ENCODE measurements around the gene DIPK1A.
A peak's percentile ranks its signal among the peaks of the same experiment; 100 is the strongest.

Gene DIPK1A

DNA sequence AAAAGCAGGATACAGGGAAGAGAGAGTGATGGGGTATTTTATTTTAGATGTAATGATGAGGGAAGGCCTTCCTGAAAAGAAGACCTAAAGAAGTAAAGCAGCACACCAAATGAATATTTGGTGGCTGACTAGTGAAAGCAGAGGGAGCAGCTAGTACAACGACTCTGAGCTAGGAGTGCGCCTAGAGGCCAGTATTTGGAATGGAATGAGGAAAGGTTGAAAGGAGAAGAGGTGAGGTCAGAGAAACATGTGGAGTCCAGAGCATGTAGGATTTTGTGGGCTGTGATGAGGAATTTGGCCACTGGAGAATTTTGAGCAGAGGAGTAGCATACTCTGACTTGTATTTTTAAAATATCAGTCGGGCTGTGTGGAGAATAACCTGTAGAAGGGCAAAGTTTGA lies 141.2 kb downstream of the DIPK1A start:
- no peak for DNase-seq (ENCODE audit: low read depth)
- no peak overlapping the region for H3K4me3 ChIP-seq (ENCODE audit: low read depth, low read length)
- no peak for TF ChIP-seq POLR2A (IDR thresholded peaks at IDR 0.05; ENCODE audit: extremely low read depth, insufficient read length)
- no peak for TF ChIP-seq MYC (IDR thresholded peaks at IDR 0.05; ENCODE audit: low read depth, low read length)
- TF ChIP-seq, protein P1, sequence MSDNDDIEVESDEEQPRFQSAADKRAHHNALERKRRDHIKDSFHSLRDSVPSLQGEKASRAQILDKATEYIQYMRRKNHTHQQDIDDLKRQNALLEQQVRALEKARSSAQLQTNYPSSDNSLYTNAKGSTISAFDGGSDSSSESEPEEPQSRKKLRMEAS (IDR thresholded peaks at IDR 0.05; ENCODE audit: low read depth, low read length) = no peak
- TF ChIP-seq, protein P2, sequence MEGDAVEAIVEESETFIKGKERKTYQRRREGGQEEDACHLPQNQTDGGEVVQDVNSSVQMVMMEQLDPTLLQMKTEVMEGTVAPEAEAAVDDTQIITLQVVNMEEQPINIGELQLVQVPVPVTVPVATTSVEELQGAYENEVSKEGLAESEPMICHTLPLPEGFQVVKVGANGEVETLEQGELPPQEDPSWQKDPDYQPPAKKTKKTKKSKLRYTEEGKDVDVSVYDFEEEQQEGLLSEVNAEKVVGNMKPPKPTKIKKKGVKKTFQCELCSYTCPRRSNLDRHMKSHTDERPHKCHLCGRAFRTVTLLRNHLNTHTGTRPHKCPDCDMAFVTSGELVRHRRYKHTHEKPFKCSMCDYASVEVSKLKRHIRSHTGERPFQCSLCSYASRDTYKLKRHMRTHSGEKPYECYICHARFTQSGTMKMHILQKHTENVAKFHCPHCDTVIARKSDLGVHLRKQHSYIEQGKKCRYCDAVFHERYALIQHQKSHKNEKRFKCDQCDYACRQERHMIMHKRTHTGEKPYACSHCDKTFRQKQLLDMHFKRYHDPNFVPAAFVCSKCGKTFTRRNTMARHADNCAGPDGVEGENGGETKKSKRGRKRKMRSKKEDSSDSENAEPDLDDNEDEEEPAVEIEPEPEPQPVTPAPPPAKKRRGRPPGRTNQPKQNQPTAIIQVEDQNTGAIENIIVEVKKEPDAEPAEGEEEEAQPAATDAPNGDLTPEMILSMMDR (IDR thresholded peaks at IDR 0.05; ENCODE audit: low read depth, low read length) = no peak

DNA sequence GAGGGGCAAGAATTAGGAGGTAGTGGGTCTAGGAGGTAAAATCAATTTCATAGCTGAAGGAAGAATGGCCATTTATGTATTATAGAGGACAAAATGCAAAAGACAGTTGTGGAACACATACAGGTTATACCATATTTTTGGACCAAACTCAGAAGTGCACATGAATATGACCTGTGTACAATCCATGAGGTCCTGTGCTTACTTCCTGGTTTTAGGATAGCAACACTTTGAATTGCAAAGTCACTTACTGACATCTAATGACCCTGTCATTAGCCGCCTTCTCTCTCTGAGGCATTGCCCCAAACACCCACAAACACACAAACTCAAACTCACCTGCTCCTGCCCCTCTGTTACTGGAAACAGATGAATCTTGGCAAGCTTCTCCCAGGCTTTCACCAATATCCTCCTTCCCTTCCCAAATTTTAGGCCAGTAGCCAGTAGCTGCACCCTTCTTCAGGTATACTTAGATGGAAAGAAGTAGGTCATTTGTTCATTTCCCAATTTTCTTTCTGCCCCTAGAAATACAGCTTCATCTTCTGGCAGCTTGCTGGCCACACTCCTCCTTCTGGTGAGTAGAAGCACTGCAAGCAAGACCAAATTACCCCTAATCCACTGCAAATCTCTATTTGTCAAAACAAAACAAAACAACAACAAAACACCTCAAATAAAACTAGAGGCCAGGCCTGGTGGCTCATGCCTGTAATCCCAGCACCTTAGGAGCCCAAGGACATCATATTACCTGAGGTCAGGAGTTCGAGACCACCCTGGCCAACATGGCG lies 143.1 kb downstream of the DIPK1A start:
- peak; percentile 46 for DNase-seq (ENCODE audit: low read depth)
- TF ChIP-seq, protein P2 (IDR thresholded peaks at IDR 0.05; ENCODE audit: low read depth, low read length) = peak; percentile 63
- TF ChIP-seq MYC (IDR thresholded peaks at IDR 0.05; ENCODE audit: low read depth, low read length) = no peak
- no peak overlapping the region for H3K4me3 ChIP-seq (ENCODE audit: low read depth, low read length)

GRCh38 chr1:92817137-92817697 lies 144.0 kb downstream of the DIPK1A start:
- TF ChIP-seq POLR2A (IDR thresholded peaks at IDR 0.05; ENCODE audit: extremely low read depth, insufficient read length) (no peak), MYC (IDR thresholded peaks at IDR 0.05; ENCODE audit: low read depth, low read length) (no peak)
- TF ChIP-seq, protein P2 (IDR thresholded peaks at IDR 0.05; ENCODE audit: low read depth, low read length) = no peak
- TF ChIP-seq, protein P1 (IDR thresholded peaks at IDR 0.05; ENCODE audit: low read depth, low read length) = no peak
- DNase-seq (ENCODE audit: low read depth) = no peak
- H3K4me3 ChIP-seq (ENCODE audit: low read depth, low read length) = no peak overlapping the region

GRCh38 chr1:92816732-92817131 lies 144.5 kb downstream of the DIPK1A start:
- DNase-seq (ENCODE audit: low read depth) = no peak
- H3K4me3 ChIP-seq (ENCODE audit: low read depth, low read length) = no peak overlapping the region
- TF ChIP-seq, protein P2 (IDR thresholded peaks at IDR 0.05; ENCODE audit: low read depth, low read length) = no peak
- TF ChIP-seq, protein P1 (IDR thresholded peaks at IDR 0.05; ENCODE audit: low read depth, low read length) = no peak
- TF ChIP-seq MYC (IDR thresholded peaks at IDR 0.05; ENCODE audit: low read depth, low read length) = no peak
- TF ChIP-seq POLR2A (IDR thresholded peaks at IDR 0.05; ENCODE audit: extremely low read depth, insufficient read length) = no peak

- TF ChIP-seq, protein P2 (IDR thresholded peaks at IDR 0.05; ENCODE audit: low read depth, low read length) = no peak
- TF ChIP-seq, protein P1 (IDR thresholded peaks at IDR 0.05; ENCODE audit: low read depth, low read length) = no peak
- no peak for TF ChIP-seq POLR2A (IDR thresholded peaks at IDR 0.05; ENCODE audit: extremely low read depth, insufficient read length)
- no peak for TF ChIP-seq MYC (IDR thresholded peaks at IDR 0.05; ENCODE audit: low read depth, low read length)
- no peak overlapping the region for H3K4me3 ChIP-seq (ENCODE audit: low read depth, low read length)
- DNase-seq (ENCODE audit: low read depth) = no peak
Measured at GRCh38 chr1:92808381-92808780, 152.9 kb downstream of the DIPK1A start.

All from NB4 (cell line).